Measurements from ENCODE around the gene SIRPD.
"Not testable (repeated sequence)": the region's sequence is repeated elsewhere in the genome, so short reads cannot be mapped to it uniquely, and the experiment has no call there.

SIRPD gene

GRCh38 chr20:1557605-1558004 is at the start of gene SIRPD:
SIRPD (minus strand) TSS chr20:1557705; CDS start chr20:1557653, 52 bp downstream.
- no peak for DNase-seq (ENCODE audit: low read depth, low spot score)

- no peak for DNase-seq (ENCODE audit: low read depth, low spot score)
These were observed 43.2 kb upstream of the SIRPD start for GRCh38 chr20:1600736-1601135.

- no peak for DNase-seq (ENCODE audit: low read depth, low spot score)
These were observed 37.8 kb upstream of the SIRPD start for GRCh38 chr20:1595333-1595732.

GRCh38 chr20:1588533-1589460 is 31.3 kb upstream of the SIRPD start:
- DNase-seq (ENCODE audit: low read depth, low spot score): no peak

GRCh38 chr20:1587781-1588532 is 30.5 kb upstream of the SIRPD start:
- DNase-seq (ENCODE audit: low read depth, low spot score): no peak

- DNase-seq (ENCODE audit: low read depth, low spot score): no peak
These were observed 22.0 kb upstream of the SIRPD start for GRCh38 chr20:1579488-1579887.

- DNase-seq (ENCODE audit: low read depth, low spot score): no peak
These were observed 20.4 kb upstream of the SIRPD start for GRCh38 chr20:1577906-1578305.

GRCh38 chr20:1577313-1577712 is 19.8 kb upstream of the SIRPD start:
- not testable (repeated sequence) for DNase-seq (ENCODE audit: low read depth, low spot score)

- DNase-seq (ENCODE audit: low read depth, low spot score): no peak
These were observed 19.1 kb upstream of the SIRPD start for GRCh38 chr20:1576641-1577040.

- not testable (repeated sequence) for DNase-seq (ENCODE audit: low read depth, low spot score)
These were observed 18.5 kb upstream of the SIRPD start for GRCh38 chr20:1576003-1576402.

GRCh38 chr20:1571583-1571982 is 14.1 kb upstream of the SIRPD start:
- DNase-seq (ENCODE audit: low read depth, low spot score): not testable (repeated sequence)

GRCh38 chr20:1569415-1569881 is 11.9 kb upstream of the SIRPD start:
- DNase-seq (ENCODE audit: low read depth, low spot score): no peak

- no peak for DNase-seq (ENCODE audit: low read depth, low spot score)
These were observed 10.6 kb upstream of the SIRPD start for GRCh38 chr20:1568163-1568490.

GRCh38 chr20:1567392-1568162 is 10.1 kb upstream of the SIRPD start:
- DNase-seq (ENCODE audit: low read depth, low spot score): no peak

GRCh38 chr20:1566701-1567100 is 9.2 kb upstream of the SIRPD start:
- no peak for DNase-seq (ENCODE audit: low read depth, low spot score)

GRCh38 chr20:1565461-1565860 is 8.0 kb upstream of the SIRPD start:
- DNase-seq (ENCODE audit: low read depth, low spot score): no peak

- DNase-seq (ENCODE audit: low read depth, low spot score): no peak
These were observed 6.1 kb upstream of the SIRPD start for GRCh38 chr20:1563598-1563997.

GRCh38 chr20:1562622-1563021 is 5.1 kb upstream of the SIRPD start:
- DNase-seq (ENCODE audit: low read depth, low spot score): no peak

- DNase-seq (ENCODE audit: low read depth, low spot score): no peak
These were observed 3.8 kb upstream of the SIRPD start for GRCh38 chr20:1561350-1561749.

- DNase-seq (ENCODE audit: low read depth, low spot score): no peak
These were observed 1.6 kb downstream of the SIRPD start for GRCh38 chr20:1555952-1556351.

GRCh38 chr20:1539816-1540419 is 17.6 kb downstream of the SIRPD start:
- no peak for DNase-seq (ENCODE audit: low read depth, low spot score)

GRCh38 chr20:1538655-1539054 is 18.9 kb downstream of the SIRPD start:
- no peak for DNase-seq (ENCODE audit: low read depth, low spot score)

All from activated naive CD8-positive, alpha-beta T cell treated with anti-CD3 and anti-CD28 coated beads, Interleukin-2, amount 50 U/mL, for 16 hours (primary cell).